Transverse colon (tissue), 3 donors: ENCODE results near the gene PARM1.

Experiments
- POLR2A ChIP-seq: fragments of 450-650 bp; IDR thresholded peaks from one replicate; pipeline ENCODE4 v1.6.1; 2016; ENCODE audit warnings: antibody characterized with exemption, mild to moderate bottlenecking, moderate library complexity
- TF ChIP-seq, protein P1 (sequence below), 5 experiments: fragments of 200-600 bp in 3 of 5; fragments of 450-650 bp in 2 of 5; sonication (generic) in 3 of 5; IDR thresholded peaks; 1 replicate in 2 of 5; 2 replicates in 3 of 5; pipeline ENCODE4 v1.5.1; 2016 to 2017; ENCODE audit warnings: antibody characterized with exemption in 5 of 5, inconsistent platforms in 3 of 5, mild to moderate bottlenecking in 2 of 5, moderate library complexity in 1 of 5

DNA sequence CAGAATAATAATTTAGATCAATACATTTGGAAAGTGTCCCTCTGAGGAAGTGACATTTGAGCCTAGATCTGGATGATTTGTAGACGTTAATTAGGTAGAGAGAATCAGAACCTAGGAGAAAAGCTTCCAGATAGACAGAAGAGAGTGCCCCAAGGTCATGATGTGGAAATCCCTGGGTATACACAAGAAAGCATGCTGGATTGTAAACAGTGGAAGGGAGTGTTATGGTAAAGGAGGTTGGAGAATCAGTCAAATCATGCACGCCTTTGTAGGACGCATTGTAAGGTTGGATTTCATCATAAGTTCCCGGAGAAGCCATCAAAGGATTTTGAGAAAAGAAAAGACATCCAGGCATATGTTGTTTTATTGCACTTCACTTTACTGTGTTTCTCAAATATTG, 156.3 kb downstream of the PARM1 start:
- TF ChIP-seq POLR2A, result no peak
- TF ChIP-seq, protein P1, sequence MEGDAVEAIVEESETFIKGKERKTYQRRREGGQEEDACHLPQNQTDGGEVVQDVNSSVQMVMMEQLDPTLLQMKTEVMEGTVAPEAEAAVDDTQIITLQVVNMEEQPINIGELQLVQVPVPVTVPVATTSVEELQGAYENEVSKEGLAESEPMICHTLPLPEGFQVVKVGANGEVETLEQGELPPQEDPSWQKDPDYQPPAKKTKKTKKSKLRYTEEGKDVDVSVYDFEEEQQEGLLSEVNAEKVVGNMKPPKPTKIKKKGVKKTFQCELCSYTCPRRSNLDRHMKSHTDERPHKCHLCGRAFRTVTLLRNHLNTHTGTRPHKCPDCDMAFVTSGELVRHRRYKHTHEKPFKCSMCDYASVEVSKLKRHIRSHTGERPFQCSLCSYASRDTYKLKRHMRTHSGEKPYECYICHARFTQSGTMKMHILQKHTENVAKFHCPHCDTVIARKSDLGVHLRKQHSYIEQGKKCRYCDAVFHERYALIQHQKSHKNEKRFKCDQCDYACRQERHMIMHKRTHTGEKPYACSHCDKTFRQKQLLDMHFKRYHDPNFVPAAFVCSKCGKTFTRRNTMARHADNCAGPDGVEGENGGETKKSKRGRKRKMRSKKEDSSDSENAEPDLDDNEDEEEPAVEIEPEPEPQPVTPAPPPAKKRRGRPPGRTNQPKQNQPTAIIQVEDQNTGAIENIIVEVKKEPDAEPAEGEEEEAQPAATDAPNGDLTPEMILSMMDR (IDR thresholded peaks at IDR 0.05), result no peak
